SK-N-SH treated with all-trans-retinoic acid at 6 μM for 48 hours (cell line): ENCODE data around the gene PLCH2.

ENCODE experiments used
- ARNTL ChIP-seq: fragments of 450-650 bp; formaldehyde crosslinking; IDR thresholded peaks from 2 replicates; pipeline ENCODE4 v1.5.0; 2020; ENCODE audit warnings: low read depth, mild to moderate bottlenecking, moderate library complexity, borderline replicate concordance
- CREB5 ChIP-seq: fragments of 250-450 bp; sonication (Bioruptor Pico); IDR thresholded peaks from 2 replicates; pipeline ENCODE4 v1.5.1; 2020; ENCODE audit warnings: low read depth, mild to moderate bottlenecking, moderate library complexity
- CSDC2 ChIP-seq: fragments of 250-450 bp; sonication (Bioruptor Pico); IDR thresholded peaks from 2 replicates; pipeline ENCODE4 v1.5.0; 2020; ENCODE audit warnings: mild to moderate bottlenecking, moderate library complexity
- GLIS3 ChIP-seq: fragments of 250-450 bp; sonication (Bioruptor Pico); IDR thresholded peaks from 2 replicates; pipeline ENCODE4 v1.5.0; 2020; ENCODE audit warnings: mild to moderate bottlenecking, moderate library complexity
- POU6F1 ChIP-seq: fragments of 250-450 bp; sonication (Bioruptor Pico); IDR thresholded peaks from 2 replicates; pipeline ENCODE4 v1.8.0; 2021; ENCODE audit warnings: low read depth, mild to moderate bottlenecking, moderate library complexity, borderline replicate concordance
- RARB ChIP-seq: fragments of 250-450 bp; sonication (Bioruptor Pico); IDR thresholded peaks from 2 replicates; pipeline ENCODE4 v1.8.0; 2021; ENCODE audit warnings: mild to moderate bottlenecking, moderate library complexity
- TCF4 ChIP-seq: fragments of 250-450 bp; sonication (Bioruptor Pico); IDR thresholded peaks from 2 replicates; pipeline ENCODE4 v1.8.0; 2021; ENCODE audit warnings: mild to moderate bottlenecking, moderate library complexity, borderline replicate concordance
- TSHZ2 ChIP-seq: fragments of 250-450 bp; sonication (Bioruptor Pico); IDR thresholded peaks from 2 replicates; pipeline ENCODE4 v1.5.0; 2020; ENCODE audit warnings: mild to moderate bottlenecking, moderate library complexity
- ZC3H10 ChIP-seq: fragments of 250-450 bp; sonication (Bioruptor Pico); IDR thresholded peaks from 2 replicates; pipeline ENCODE4 v1.5.1; 2021; ENCODE audit warnings: mild to moderate bottlenecking, moderate library complexity
- ZFP3 ChIP-seq: fragments of 250-450 bp; sonication (Bioruptor Pico); IDR thresholded peaks from 2 replicates; pipeline ENCODE4 v1.5.0; 2020; ENCODE audit warnings: mild to moderate bottlenecking, moderate library complexity
- TF ChIP-seq, protein P1 (sequence below): fragments of 250-450 bp; sonication (Bioruptor Pico); IDR thresholded peaks from 2 replicates; pipeline ENCODE4 v1.5.1; 2021; ENCODE audit warnings: mild to moderate bottlenecking, moderate library complexity
- TF ChIP-seq, protein P2 (sequence below): fragments of 250-450 bp; sonication (Bioruptor Pico); IDR thresholded peaks from 2 replicates; pipeline ENCODE4 v1.8.0; 2020; ENCODE audit warnings: mild to moderate bottlenecking, moderate library complexity, borderline replicate concordance

DNA sequence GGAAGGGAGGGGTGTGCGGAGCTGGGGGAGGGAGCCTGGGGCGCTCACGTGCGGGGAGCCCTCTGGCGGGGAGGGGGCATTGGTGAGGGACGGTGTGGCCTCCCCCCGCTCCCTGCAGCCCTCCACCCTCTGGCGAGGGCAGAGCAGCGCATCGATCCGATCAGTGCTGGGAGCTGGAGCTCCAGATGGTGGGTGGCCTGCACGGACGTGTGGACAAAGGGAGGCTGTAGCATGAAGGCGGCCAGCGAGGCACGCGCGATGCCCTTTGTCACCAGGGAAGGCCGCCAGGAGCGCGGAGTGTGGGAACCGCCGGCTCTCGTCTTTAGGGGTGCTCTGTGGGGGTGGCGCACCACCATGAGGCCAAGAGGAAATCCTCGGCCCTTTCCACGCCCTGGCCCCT, 59.4 kb downstream of the PLCH2 start:
- no peak for TF ChIP-seq TCF4
- no peak for TF ChIP-seq ARNTL (CRISPR knock-in tag)
- no peak for TF ChIP-seq ZC3H10
- TF ChIP-seq, protein P1, sequence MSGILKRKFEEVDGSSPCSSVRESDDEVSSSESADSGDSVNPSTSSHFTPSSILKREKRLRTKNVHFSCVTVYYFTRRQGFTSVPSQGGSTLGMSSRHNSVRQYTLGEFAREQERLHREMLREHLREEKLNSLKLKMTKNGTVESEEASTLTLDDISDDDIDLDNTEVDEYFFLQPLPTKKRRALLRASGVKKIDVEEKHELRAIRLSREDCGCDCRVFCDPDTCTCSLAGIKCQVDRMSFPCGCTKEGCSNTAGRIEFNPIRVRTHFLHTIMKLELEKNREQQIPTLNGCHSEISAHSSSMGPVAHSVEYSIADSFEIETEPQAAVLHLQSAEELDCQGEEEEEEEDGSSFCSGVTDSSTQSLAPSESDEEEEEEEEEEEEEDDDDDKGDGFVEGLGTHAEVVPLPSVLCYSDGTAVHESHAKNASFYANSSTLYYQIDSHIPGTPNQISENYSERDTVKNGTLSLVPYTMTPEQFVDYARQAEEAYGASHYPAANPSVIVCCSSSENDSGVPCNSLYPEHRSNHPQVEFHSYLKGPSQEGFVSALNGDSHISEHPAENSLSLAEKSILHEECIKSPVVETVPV (CRISPR knock-in tag) = no peak
- TF ChIP-seq, protein P2, sequence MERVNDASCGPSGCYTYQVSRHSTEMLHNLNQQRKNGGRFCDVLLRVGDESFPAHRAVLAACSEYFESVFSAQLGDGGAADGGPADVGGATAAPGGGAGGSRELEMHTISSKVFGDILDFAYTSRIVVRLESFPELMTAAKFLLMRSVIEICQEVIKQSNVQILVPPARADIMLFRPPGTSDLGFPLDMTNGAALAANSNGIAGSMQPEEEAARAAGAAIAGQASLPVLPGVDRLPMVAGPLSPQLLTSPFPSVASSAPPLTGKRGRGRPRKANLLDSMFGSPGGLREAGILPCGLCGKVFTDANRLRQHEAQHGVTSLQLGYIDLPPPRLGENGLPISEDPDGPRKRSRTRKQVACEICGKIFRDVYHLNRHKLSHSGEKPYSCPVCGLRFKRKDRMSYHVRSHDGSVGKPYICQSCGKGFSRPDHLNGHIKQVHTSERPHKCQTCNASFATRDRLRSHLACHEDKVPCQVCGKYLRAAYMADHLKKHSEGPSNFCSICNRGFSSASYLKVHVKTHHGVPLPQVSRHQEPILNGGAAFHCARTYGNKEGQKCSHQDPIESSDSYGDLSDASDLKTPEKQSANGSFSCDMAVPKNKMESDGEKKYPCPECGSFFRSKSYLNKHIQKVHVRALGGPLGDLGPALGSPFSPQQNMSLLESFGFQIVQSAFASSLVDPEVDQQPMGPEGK (CRISPR knock-in tag) = no peak
- TF ChIP-seq POU6F1 (CRISPR knock-in tag) = no peak
- no peak for TF ChIP-seq RARB
- no peak for TF ChIP-seq ZFP3 (CRISPR knock-in tag)
- no peak for TF ChIP-seq CREB5 (CRISPR knock-in tag)
- TF ChIP-seq CSDC2 (CRISPR knock-in tag) = no peak
- no peak for TF ChIP-seq GLIS3 (CRISPR knock-in tag)
- TF ChIP-seq TSHZ2 (CRISPR knock-in tag) = no peak
